SK-N-MC (cell line): ENCODE measurements around the gene UQCRH.

Source experiments
- EZH2 ChIP-seq: fragments of 200-600 bp; sonication (generic); IDR thresholded peaks from one replicate; pipeline ENCODE4 v1.6.1; 2017; ENCODE audit warnings: antibody characterized with exemption
- FOXP2 ChIP-seq: optimal IDR thresholded peaks from 2 replicates; pipeline ENCODE3; 2011; ENCODE audit warnings: mild to moderate bottlenecking, moderate library complexity; ENCODE audit not compliant: insufficient read depth; ENCODE audit errors: extremely low read length, control extremely low read depth
- POLR2AphosphoS5 ChIP-seq: IDR thresholded peaks from 2 replicates; pipeline ENCODE4 v1.6.1; 2012; ENCODE audit warnings: mild to moderate bottlenecking, low read depth, low read length, borderline replicate concordance

- TF ChIP-seq EZH2: no peak
- TF ChIP-seq POLR2AphosphoS5: no peak
- no peak for TF ChIP-seq FOXP2
Observed at GRCh38 chr1:46280092-46280491, 23.4 kb upstream of the UQCRH start.
